ENCODE measurements around the gene SLC36A3. TPM values are rescaled to one million over a fixed set of nuclear protein-coding genes. Genes with fewer than 3 reads are reported as not detected.

Gene SLC36A3
- total and polyA plus RNA-seq, 2 of the 8 experiments (the other 6 are each of a cell fraction or from before 2014, with no cell fraction given): not detected

DNA sequence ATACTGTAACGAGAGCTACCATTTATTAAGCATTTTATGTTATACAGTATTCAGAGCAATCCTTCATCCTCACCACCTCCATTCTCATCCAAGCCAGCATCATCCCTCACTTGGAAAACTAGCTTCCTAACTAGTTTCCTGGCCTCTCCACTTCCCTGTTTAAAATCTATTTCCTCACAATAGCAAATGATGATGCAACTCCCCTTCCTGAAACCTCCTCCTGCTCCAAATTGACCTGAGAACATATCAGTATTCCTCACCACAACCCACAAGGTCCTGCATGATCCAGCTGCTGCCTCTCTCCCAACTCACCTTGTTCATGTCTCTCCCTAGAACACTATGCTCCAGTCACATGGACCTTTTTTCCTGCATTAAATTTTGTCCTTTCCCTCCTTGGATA, 48.1 kb upstream of the SLC36A3 start:
- Histone ChIP-seq H3K23me2 (ENCODE audit: low read depth, low read length) (no peaks in the 10 kb centered on the region), H3K79me2 (ENCODE audit: control insufficient read depth in 1 of 2, insufficient read depth in 2 of 2, low read length in 2 of 2) (no peaks in the 10 kb centered on the region), H3K27ac (ENCODE audit: low read depth, low read length) (no peak overlapping the region), H4K91ac (replicated peaks; ENCODE audit: insufficient read length, low read length) (no peak overlapping the region), H2BK15ac (ENCODE audit: low read length) (no peak overlapping the region), H3K9me3 (ENCODE audit: insufficient read depth in 2 of 2, low read depth in 1 of 2, low read length in 1 of 2) (no peaks in the 10 kb centered on the region), H3K4ac (replicated peaks; ENCODE audit: insufficient read length, low read depth, low read length) (no peak overlapping the region), H2AK5ac (ENCODE audit: low read depth, low read length) (no peak overlapping the region), H4K8ac (ENCODE audit: extremely low read depth, insufficient read depth, low read length) (no peak overlapping the region), H3K56ac (replicated peaks; ENCODE audit: insufficient read length, low read depth, low read length) (no peak overlapping the region), H3K4me2 (ENCODE audit: insufficient read depth in 1 of 2, low read depth in 2 of 2, low read length in 2 of 2) (no peak overlapping the region), H2BK120ac (replicated peaks; ENCODE audit: low read depth, low read length) (no peak overlapping the region), H2AFZ (ENCODE audit: low read length) (no peak overlapping the region), H3K9ac (replicated peaks in 1 of 4; ENCODE audit: extremely low read depth in 1 of 4, low read depth in 3 of 4, low read length in 3 of 4) (no peak overlapping the region), H2BK20ac (ENCODE audit: low read length) (no peak overlapping the region), H2BK12ac (ENCODE audit: low read depth, low read length) (no peak overlapping the region), H3K79me1 (ENCODE audit: low read depth, low read length) (no peaks in the 10 kb centered on the region), H4K5ac (ENCODE audit: insufficient read length, low read depth, low read length) (no peak overlapping the region), H3K18ac (ENCODE audit: extremely low read depth, low read length) (no peak overlapping the region), H4K20me1 (replicated peaks in 1 of 2; ENCODE audit: control insufficient read depth in 1 of 2, insufficient read depth in 2 of 2, low read length in 2 of 2) (no peaks in the 10 kb centered on the region), H3K27me3 (replicated peaks in 1 of 4; ENCODE audit: control insufficient read depth in 3 of 4, extremely low read depth in 1 of 4, insufficient read depth in 3 of 4, low read length in 3 of 4) (peaks cover 1 to 18% (median 12%) of the 10 kb centered on the region in 4 experiments; a peak in 6 of 7 replicates), H3K4me1 (replicated peaks in 1 of 4; ENCODE audit: control insufficient read depth in 3 of 4, insufficient read depth in 4 of 4, low read length in 3 of 4) (peaks cover 2 to 9% (median 7%) of the 10 kb centered on the region in 4 experiments; a peak in 5 of 7 replicates), H3K23ac (ENCODE audit: insufficient read length) (no peak overlapping the region), H3K14ac (ENCODE audit: insufficient read length) (no peak overlapping the region), H3K36me3 (ENCODE audit: control insufficient read depth in 2 of 4, insufficient read depth in 4 of 4, low read length in 3 of 4) (no peaks in the 10 kb centered on the region), H3K4me3 (ENCODE audit: extremely low read depth in 1 of 4, insufficient read depth in 2 of 4, low read depth in 3 of 4, low read length in 4 of 4) (no peak overlapping the region), H2BK5ac (ENCODE audit: low read depth, low read length) (no peak overlapping the region)
- POLR2A ChIA-PET (ENCODE audit: partially characterized antibody): no interaction called here
- no peak for DNase-seq (ENCODE audit: low read depth in 1 of 2, low spot score in 2 of 2)
- 86% methylated on average over 1 of the region's 1 CpG; no CpG with 5 or more reads in 1 of the 2 experiments for WGBS, 2 experiments (ENCODE audit: extremely low coverage in 1 of 2, insufficient coverage in 1 of 2, insufficient read length in 1 of 2, insufficient replicate concordance in 2 of 2, low coverage in 1 of 2, low lambda C conversion rate in 2 of 2, missing lambda C conversion rate in 1 of 2)
- CTCF ChIA-PET (ENCODE audit: partially characterized antibody): interaction anchor here (0.8 to 1.2 kb wide), 3 partner anchors 9 to 33 kb away, joined by 3 to 5 read pairs (median 4); no protein-coding TSS in a partner anchor
- TF ChIP-seq EZH2 (IDR thresholded peaks at IDR 0.05; ENCODE audit: low read depth, low read length, severe bottlenecking) (no peak), GTF2F1 (IDR thresholded peaks at IDR 0.05; ENCODE audit: borderline replicate concordance, low read depth, low read length) (no peak), CHD2 (IDR thresholded peaks at IDR 0.05; ENCODE audit: low read length) (no peak), CHD1 (IDR thresholded peaks at IDR 0.05; ENCODE audit: low read depth, low read length) (no peak), POLR2A (IDR thresholded peaks at IDR 0.05; ENCODE audit: control extremely low read depth in 1 of 2, low read depth in 2 of 2, low read length in 2 of 2) (no peak), SAP30 (IDR thresholded peaks at IDR 0.05; ENCODE audit: insufficient read depth, insufficient replicate concordance, low read length) (no peak), SIRT6 (IDR thresholded peaks at IDR 0.05; ENCODE audit: low read length) (no peak), YY1 (IDR thresholded peaks at IDR 0.05; ENCODE audit: low read depth, low read length) (no peak)
- no peak for FAIRE-seq

Measured in H1 (cell line).